Measurements from ENCODE around the gene ABCB11. TPM values are rescaled to one million over a fixed set of nuclear protein-coding genes. Genes with fewer than 3 reads are reported as not detected.
"Not testable (repeated sequence)": the region's sequence is repeated elsewhere in the genome, so short reads cannot be mapped to it uniquely, and the experiment has no call there.

The ABCB11 gene
- polyA plus RNA-seq, 3 donors = not detected

- Histone ChIP-seq H4K20me1 (ENCODE audit: insufficient read depth, low read length) (no peaks in the 10 kb centered on the region), H3K9ac (ENCODE audit: insufficient read depth, low read length, poor library complexity, severe bottlenecking) (no peak overlapping the region), H3K4me1 (ENCODE audit: control insufficient read depth in 1 of 2, insufficient read depth in 2 of 2, low read length in 2 of 2) (no peaks in the 10 kb centered on the region), H3K4me3 (replicated peaks in 1 of 3; ENCODE audit: low read depth in 2 of 3, low read length in 3 of 3) (no peak overlapping the region), H3K27ac (ENCODE audit: low read depth in 1 of 2, low read length in 2 of 2) (no peak overlapping the region), H3K27me3 (ENCODE audit: control insufficient read depth in 2 of 2, insufficient read depth in 2 of 2, low read length in 2 of 2) (no peaks in the 10 kb centered on the region), H3K36me3 (replicated peaks in 1 of 2; ENCODE audit: control insufficient read depth in 1 of 2, insufficient read depth in 2 of 2, low read length in 2 of 2) (peaks cover 21 to 52% of the 10 kb centered on the region in 2 donors), H2AFZ (ENCODE audit: insufficient read depth, low read depth, low read length, poor library complexity, severe bottlenecking) (no peak overlapping the region), H3K4me2 (replicated peaks; ENCODE audit: extremely low read depth, low read length, poor library complexity, severe bottlenecking) (no peak overlapping the region), H3K9me3 (replicated peaks in 1 of 2; ENCODE audit: control insufficient read depth in 1 of 2, insufficient read depth in 1 of 2, low read length in 2 of 2) (no peaks in the 10 kb centered on the region), H3K79me2 (ENCODE audit: insufficient read depth, low read length) (peaks cover 15% of the 10 kb centered on the region)
- TF ChIP-seq CTCF (IDR thresholded peaks at IDR 0.05) = no peak
- DNase-seq = no peak
- 100% methylated on average over 3 of the region's 6 CpGs for WGBS (ENCODE audit: insufficient coverage)
- Mint-ChIP-seq H3K4me1 (no peaks in the 10 kb centered on the region), H3K36me3 (peaks cover 24 to 28% of the 10 kb centered on the region in 2 donors), H3K9me3 (peaks cover 0 to 7% (median 1%) of the 10 kb centered on the region in 7 donors), H3K27ac (no peak overlapping the region), H3K27me3 (ENCODE audit: low read depth in 3 of 3) (no peaks in the 10 kb centered on the region), H3K4me3 (no peak overlapping the region)
- intact Hi-C loops (cut with micrococcal nuclease) = no loop called here
Measured at GRCh38 chr2:168874368-168875054, 156.6 kb downstream of the ABCB11 start.

- H3K4me1 ChIP-seq (ENCODE audit: control insufficient read depth in 1 of 2, insufficient read depth in 2 of 2, low read length in 2 of 2); H3K4me2 ChIP-seq (replicated peaks; ENCODE audit: extremely low read depth, low read length, poor library complexity, severe bottlenecking); H3K9ac ChIP-seq (ENCODE audit: insufficient read depth, low read length, poor library complexity, severe bottlenecking); intact Hi-C loops (cut with micrococcal nuclease); H3K4me3 Mint-ChIP-seq; H2AFZ ChIP-seq (ENCODE audit: insufficient read depth, low read depth, low read length, poor library complexity, severe bottlenecking); H3K9me3 ChIP-seq (replicated peaks in 1 of 2; ENCODE audit: control insufficient read depth in 1 of 2, insufficient read depth in 1 of 2, low read length in 2 of 2); H4K20me1 ChIP-seq (ENCODE audit: insufficient read depth, low read length); H3K27ac Mint-ChIP-seq; H3K27ac ChIP-seq (ENCODE audit: low read depth in 1 of 2, low read length in 2 of 2); H3K79me2 ChIP-seq (ENCODE audit: insufficient read depth, low read length); DNase-seq; H3K27me3 ChIP-seq (ENCODE audit: control insufficient read depth in 2 of 2, insufficient read depth in 2 of 2, low read length in 2 of 2); H3K4me3 ChIP-seq (replicated peaks in 1 of 3; ENCODE audit: low read depth in 2 of 3, low read length in 3 of 3); H3K27me3 Mint-ChIP-seq (ENCODE audit: low read depth in 3 of 3); H3K4me1 Mint-ChIP-seq: not testable (repeated sequence)
- peaks cover 1 to 15% (median 8%) of the 10 kb centered on the region in 7 donors for H3K9me3 Mint-ChIP-seq
- peaks cover 32 to 48% of the 10 kb centered on the region in 2 donors for H3K36me3 Mint-ChIP-seq
- H3K36me3 ChIP-seq (replicated peaks in 1 of 2; ENCODE audit: control insufficient read depth in 1 of 2, insufficient read depth in 2 of 2, low read length in 2 of 2) = peaks cover 21 to 39% of the 10 kb centered on the region in 2 donors
- WGBS (ENCODE audit: insufficient coverage) = no CpG with 5 or more reads among the region's 4 CpGs
Measured at GRCh38 chr2:168870824-168871223, 160.3 kb downstream of the ABCB11 start.

Other genes starting within 250 kb of the ABCB11 start
- gene NOSTRIN, start 228.7 kb downstream of the ABCB11 start, polyA plus RNA-seq = not detected
- gene SPC25, start 140.9 kb downstream of the ABCB11 start, polyA plus RNA-seq = not detected
- gene G6PC2, start 130.0 kb downstream of the ABCB11 start, polyA plus RNA-seq = not detected
- gene DHRS9, start 38.2 kb upstream of the ABCB11 start, polyA plus RNA-seq = 10 to 100 TPM in 1 of 3 donors, 1 to 10 TPM in 2; 10.0 to 12.9 (median 10.0) TPM

Measured in CD14-positive monocyte (primary cell).